Measurements from ENCODE around the gene CCL16.

GRCh38 chr17:35949401-35949800, 31.9 kb downstream of the CCL16 start:
- TF ChIP-seq CTCF (conservative IDR thresholded peaks at IDR 0.05 in 1 of 2, IDR thresholded peaks at IDR 0.05 in 1 of 2; ENCODE audit: extremely low read depth in 1 of 2, insufficient read depth in 1 of 2, low read depth in 1 of 2, low read length in 2 of 2) (no peak), EZH2 (IDR thresholded peaks at IDR 0.05; ENCODE audit: borderline replicate concordance, low read length) (no peak)
